ENCODE measurements around the gene NCKAP5L. TPM values are rescaled to one million over a fixed set of nuclear protein-coding genes. Genes with fewer than 3 reads are reported as not detected.
A peak's percentile ranks its signal among the peaks of the same experiment; 100 is the strongest.

The NCKAP5L gene
- total RNA-seq, 2 donors from 2014 or later = 16.2 to 22.4 TPM

- DNase-seq (ENCODE audit: low spot score) = peak; percentile 91
Observed at GRCh38 chr12:49763006-49763591, 65.1 kb downstream of the NCKAP5L start.

GRCh38 chr12:49762468-49762847 is 65.8 kb downstream of the NCKAP5L start:
- intact Hi-C loops (cut with DNase I) = no loop called here

More at GRCh38 chr12:49763006-49763591, 65.1 kb downstream of the NCKAP5L start:
- intact Hi-C loops (cut with DNase I) = no loop called here

GRCh38 chr12:49761677-49762467 is 66.3 kb downstream of the NCKAP5L start:
- intact Hi-C loops (cut with DNase I) = loop anchor here in 1 of 2 donors (2.0 kb wide), 1 partner anchor 75 kb away; no protein-coding TSS in a partner anchor
- DNase-seq (ENCODE audit: low spot score) = no peak

More at GRCh38 chr12:49762468-49762847, 65.8 kb downstream of the NCKAP5L start:
- DNase-seq (ENCODE audit: low spot score) = peak; percentile 20

- DNase-seq (ENCODE audit: low spot score) = no peak
- intact Hi-C loops (cut with DNase I) = no loop called here
Observed at GRCh38 chr12:49750996-49751393, 77.2 kb downstream of the NCKAP5L start.

- intact Hi-C loops (cut with DNase I) = no loop called here
- DNase-seq (ENCODE audit: low spot score) = peak; percentile 42
Observed at GRCh38 chr12:49750027-49750995, 77.9 kb downstream of the NCKAP5L start.

GRCh38 chr12:49748800-49749199 is 79.4 kb downstream of the NCKAP5L start:
- intact Hi-C loops (cut with DNase I) = no loop called here
- DNase-seq (ENCODE audit: low spot score) = no peak

GRCh38 chr12:49748306-49748705 is 79.9 kb downstream of the NCKAP5L start:
- DNase-seq (ENCODE audit: low spot score) = no peak
- intact Hi-C loops (cut with DNase I) = no loop called here

- intact Hi-C loops (cut with DNase I) = no loop called here
- no peak for DNase-seq (ENCODE audit: low spot score)
Observed at GRCh38 chr12:49744363-49744885, 83.8 kb downstream of the NCKAP5L start.

- intact Hi-C loops (cut with DNase I) = no loop called here
Observed at GRCh38 chr12:49741882-49742620, 86.2 kb downstream of the NCKAP5L start.

More at GRCh38 chr12:49741882-49742620, 86.2 kb downstream of the NCKAP5L start:
- peak; percentile 97 for DNase-seq (ENCODE audit: low spot score)

Other genes starting within 250 kb of the NCKAP5L start
- under 1 TPM in 1 of 2 donors, not detected in 1; 0.14 TPM for gene FAM186B, start 222.8 kb downstream of the NCKAP5L start, total RNA-seq
- 10 to 100 TPM; 16.2 to 20.7 TPM for gene PRPF40B, start 204.9 kb downstream of the NCKAP5L start, total RNA-seq
- 10 to 100 TPM; 16.6 to 27.9 TPM for gene FMNL3, start 121.0 kb downstream of the NCKAP5L start, total RNA-seq
- 100 to 1,000 TPM; 285 to 313 TPM for gene TMBIM6, start 86.9 kb downstream of the NCKAP5L start, total RNA-seq
- 1 to 10 TPM; 2.5 to 4.0 TPM for gene BCDIN3D, start 14.7 kb upstream of the NCKAP5L start, total RNA-seq
- gene FAIM2, start 75.5 kb upstream of the NCKAP5L start, total RNA-seq = 1 to 10 TPM; 1.8 to 2.5 TPM
- gene AQP2, start 122.3 kb upstream of the NCKAP5L start, total RNA-seq = under 1 TPM; 0.33 to 0.42 TPM
- gene AQP5, start 133.5 kb upstream of the NCKAP5L start, total RNA-seq = not detected
- gene AQP6, start 144.5 kb upstream of the NCKAP5L start, total RNA-seq = under 1 TPM in 1 of 2 donors, not detected in 1; 0.05 TPM
- 10 to 100 TPM in 1 of 2 donors, 1 to 10 TPM in 1; 9.9 to 10.5 TPM for gene RACGAP1, start 197.1 kb upstream of the NCKAP5L start, total RNA-seq
- gene ASIC1, start 229.2 kb upstream of the NCKAP5L start, total RNA-seq = 1 to 10 TPM; 2.5 to 4.2 TPM

Measured in posterior vena cava (tissue), 2 donors.